Measurements from ENCODE around the gene SULT1E1. TPM values are rescaled to one million over a fixed set of nuclear protein-coding genes. Genes with fewer than 3 reads are reported as not detected.

The SULT1E1 gene
- total and polyA plus RNA-seq, 2 of the 8 experiments (the other 6 are each of a cell fraction or from before 2014, with no cell fraction given) = not detected

DNA sequence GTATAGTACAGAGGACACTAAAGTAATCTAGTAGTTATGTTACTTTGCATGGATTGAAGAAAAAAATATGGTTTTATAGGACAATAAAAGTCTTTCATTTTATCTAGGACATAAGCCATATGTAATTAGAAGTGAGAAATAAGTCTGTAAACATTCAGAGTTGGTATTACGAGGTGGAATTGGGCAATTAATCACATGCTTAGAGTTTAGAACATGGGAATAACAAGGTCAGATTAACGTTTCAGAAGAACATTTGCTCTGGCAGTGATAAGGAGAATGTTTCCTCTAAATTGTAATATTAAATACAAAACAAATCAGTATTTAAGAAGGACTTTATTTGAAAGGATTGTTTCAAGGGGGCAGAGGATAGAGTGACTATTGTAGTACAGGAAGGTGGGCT is 15.6 kb upstream of the SULT1E1 start (continued):
- TF ChIP-seq, protein P1, sequence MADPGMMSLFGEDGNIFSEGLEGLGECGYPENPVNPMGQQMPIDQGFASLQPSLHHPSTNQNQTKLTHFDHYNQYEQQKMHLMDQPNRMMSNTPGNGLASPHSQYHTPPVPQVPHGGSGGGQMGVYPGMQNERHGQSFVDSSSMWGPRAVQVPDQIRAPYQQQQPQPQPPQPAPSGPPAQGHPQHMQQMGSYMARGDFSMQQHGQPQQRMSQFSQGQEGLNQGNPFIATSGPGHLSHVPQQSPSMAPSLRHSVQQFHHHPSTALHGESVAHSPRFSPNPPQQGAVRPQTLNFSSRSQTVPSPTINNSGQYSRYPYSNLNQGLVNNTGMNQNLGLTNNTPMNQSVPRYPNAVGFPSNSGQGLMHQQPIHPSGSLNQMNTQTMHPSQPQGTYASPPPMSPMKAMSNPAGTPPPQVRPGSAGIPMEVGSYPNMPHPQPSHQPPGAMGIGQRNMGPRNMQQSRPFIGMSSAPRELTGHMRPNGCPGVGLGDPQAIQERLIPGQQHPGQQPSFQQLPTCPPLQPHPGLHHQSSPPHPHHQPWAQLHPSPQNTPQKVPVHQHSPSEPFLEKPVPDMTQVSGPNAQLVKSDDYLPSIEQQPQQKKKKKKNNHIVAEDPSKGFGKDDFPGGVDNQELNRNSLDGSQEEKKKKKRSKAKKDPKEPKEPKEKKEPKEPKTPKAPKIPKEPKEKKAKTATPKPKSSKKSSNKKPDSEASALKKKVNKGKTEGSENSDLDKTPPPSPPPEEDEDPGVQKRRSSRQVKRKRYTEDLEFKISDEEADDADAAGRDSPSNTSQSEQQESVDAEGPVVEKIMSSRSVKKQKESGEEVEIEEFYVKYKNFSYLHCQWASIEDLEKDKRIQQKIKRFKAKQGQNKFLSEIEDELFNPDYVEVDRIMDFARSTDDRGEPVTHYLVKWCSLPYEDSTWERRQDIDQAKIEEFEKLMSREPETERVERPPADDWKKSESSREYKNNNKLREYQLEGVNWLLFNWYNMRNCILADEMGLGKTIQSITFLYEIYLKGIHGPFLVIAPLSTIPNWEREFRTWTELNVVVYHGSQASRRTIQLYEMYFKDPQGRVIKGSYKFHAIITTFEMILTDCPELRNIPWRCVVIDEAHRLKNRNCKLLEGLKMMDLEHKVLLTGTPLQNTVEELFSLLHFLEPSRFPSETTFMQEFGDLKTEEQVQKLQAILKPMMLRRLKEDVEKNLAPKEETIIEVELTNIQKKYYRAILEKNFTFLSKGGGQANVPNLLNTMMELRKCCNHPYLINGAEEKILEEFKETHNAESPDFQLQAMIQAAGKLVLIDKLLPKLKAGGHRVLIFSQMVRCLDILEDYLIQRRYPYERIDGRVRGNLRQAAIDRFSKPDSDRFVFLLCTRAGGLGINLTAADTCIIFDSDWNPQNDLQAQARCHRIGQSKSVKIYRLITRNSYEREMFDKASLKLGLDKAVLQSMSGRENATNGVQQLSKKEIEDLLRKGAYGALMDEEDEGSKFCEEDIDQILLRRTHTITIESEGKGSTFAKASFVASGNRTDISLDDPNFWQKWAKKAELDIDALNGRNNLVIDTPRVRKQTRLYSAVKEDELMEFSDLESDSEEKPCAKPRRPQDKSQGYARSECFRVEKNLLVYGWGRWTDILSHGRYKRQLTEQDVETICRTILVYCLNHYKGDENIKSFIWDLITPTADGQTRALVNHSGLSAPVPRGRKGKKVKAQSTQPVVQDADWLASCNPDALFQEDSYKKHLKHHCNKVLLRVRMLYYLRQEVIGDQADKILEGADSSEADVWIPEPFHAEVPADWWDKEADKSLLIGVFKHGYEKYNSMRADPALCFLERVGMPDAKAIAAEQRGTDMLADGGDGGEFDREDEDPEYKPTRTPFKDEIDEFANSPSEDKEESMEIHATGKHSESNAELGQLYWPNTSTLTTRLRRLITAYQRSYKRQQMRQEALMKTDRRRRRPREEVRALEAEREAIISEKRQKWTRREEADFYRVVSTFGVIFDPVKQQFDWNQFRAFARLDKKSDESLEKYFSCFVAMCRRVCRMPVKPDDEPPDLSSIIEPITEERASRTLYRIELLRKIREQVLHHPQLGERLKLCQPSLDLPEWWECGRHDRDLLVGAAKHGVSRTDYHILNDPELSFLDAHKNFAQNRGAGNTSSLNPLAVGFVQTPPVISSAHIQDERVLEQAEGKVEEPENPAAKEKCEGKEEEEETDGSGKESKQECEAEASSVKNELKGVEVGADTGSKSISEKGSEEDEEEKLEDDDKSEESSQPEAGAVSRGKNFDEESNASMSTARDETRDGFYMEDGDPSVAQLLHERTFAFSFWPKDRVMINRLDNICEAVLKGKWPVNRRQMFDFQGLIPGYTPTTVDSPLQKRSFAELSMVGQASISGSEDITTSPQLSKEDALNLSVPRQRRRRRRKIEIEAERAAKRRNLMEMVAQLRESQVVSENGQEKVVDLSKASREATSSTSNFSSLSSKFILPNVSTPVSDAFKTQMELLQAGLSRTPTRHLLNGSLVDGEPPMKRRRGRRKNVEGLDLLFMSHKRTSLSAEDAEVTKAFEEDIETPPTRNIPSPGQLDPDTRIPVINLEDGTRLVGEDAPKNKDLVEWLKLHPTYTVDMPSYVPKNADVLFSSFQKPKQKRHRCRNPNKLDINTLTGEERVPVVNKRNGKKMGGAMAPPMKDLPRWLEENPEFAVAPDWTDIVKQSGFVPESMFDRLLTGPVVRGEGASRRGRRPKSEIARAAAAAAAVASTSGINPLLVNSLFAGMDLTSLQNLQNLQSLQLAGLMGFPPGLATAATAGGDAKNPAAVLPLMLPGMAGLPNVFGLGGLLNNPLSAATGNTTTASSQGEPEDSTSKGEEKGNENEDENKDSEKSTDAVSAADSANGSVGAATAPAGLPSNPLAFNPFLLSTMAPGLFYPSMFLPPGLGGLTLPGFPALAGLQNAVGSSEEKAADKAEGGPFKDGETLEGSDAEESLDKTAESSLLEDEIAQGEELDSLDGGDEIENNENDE (IDR thresholded peaks at IDR 0.05; ENCODE audit: insufficient replicate concordance, low read length) = no peak
- TF ChIP-seq BRCA1 (IDR thresholded peaks at IDR 0.05; ENCODE audit: low read depth, low read length) = no peak
- TF ChIP-seq FOSL1 (IDR thresholded peaks at IDR 0.05; ENCODE audit: insufficient read depth, low read depth, low read length) = no peak
- TF ChIP-seq BCL11A (IDR thresholded peaks at IDR 0.05; ENCODE audit: low read depth in 2 of 2, low read length in 2 of 2) = no peak
- TF ChIP-seq TCF12 (IDR thresholded peaks at IDR 0.05; ENCODE audit: low read depth, low read length) = no peak
- TF ChIP-seq GABPA (IDR thresholded peaks at IDR 0.05; ENCODE audit: borderline replicate concordance, insufficient read depth, low read length) = no peak
- no peak for TF ChIP-seq BACH1 (IDR thresholded peaks at IDR 0.05; ENCODE audit: low read length)
- TF ChIP-seq RBBP5 (IDR thresholded peaks at IDR 0.05; ENCODE audit: borderline replicate concordance, low read depth, low read length) = no peak
